ENCODE measurements around the gene NAA25. TPM values are rescaled to one million over a fixed set of nuclear protein-coding genes. Genes with fewer than 3 reads are reported as not detected.
"Not testable (repeated sequence)": the region's sequence is repeated elsewhere in the genome, so short reads cannot be mapped to it uniquely, and the experiment has no call there.

The NAA25 gene
- total RNA-seq, 2 donors from 2014 or later: 14.3 to 19.7 TPM

GRCh38 chr12:112066566-112066965, 42.0 kb downstream of the NAA25 start:
- Histone ChIP-seq H3K27ac (no peak overlapping the region), H3K9ac (ENCODE audit: low read depth in 2 of 2, low read length in 2 of 2) (no peak overlapping the region), H3K9me3 (no peaks in the 10 kb centered on the region), H3K4me3 (no peak overlapping the region), H3K27me3 (no peaks in the 10 kb centered on the region), H3K36me3 (peaks cover 11% of the 10 kb centered on the region), H3K4me1 (no peaks in the 10 kb centered on the region)
- intact Hi-C loops (cut with DNase I): no loop called here
- TF ChIP-seq CTCF (IDR thresholded peaks at IDR 0.05): no peak
- no peak for DNase-seq

GRCh38 chr12:112063273-112063672, 45.3 kb downstream of the NAA25 start:
- no peak for TF ChIP-seq CTCF (IDR thresholded peaks at IDR 0.05)
- Histone ChIP-seq H3K27me3 (no peaks in the 10 kb centered on the region), H3K9ac (ENCODE audit: low read depth in 2 of 2, low read length in 2 of 2) (no peak overlapping the region), H3K4me1 (no peaks in the 10 kb centered on the region), H3K4me3 (no peak overlapping the region), H3K36me3 (peaks cover 6% of the 10 kb centered on the region), H3K27ac (no peak overlapping the region), H3K9me3 (no peaks in the 10 kb centered on the region)
- intact Hi-C loops (cut with DNase I): no loop called here
- DNase-seq: no peak

- H3K4me3 ChIP-seq: no peak overlapping the region
- no peak overlapping the region for H3K27ac ChIP-seq
- H3K27me3 ChIP-seq: no peaks in the 10 kb centered on the region
- H3K9ac ChIP-seq (ENCODE audit: low read depth in 2 of 2, low read length in 2 of 2): no peak overlapping the region
- intact Hi-C loops (cut with DNase I): no loop called here
- H3K36me3 ChIP-seq: no peaks in the 10 kb centered on the region
- TF ChIP-seq CTCF (IDR thresholded peaks at IDR 0.05): no peak
- H3K9me3 ChIP-seq: no peaks in the 10 kb centered on the region
- H3K4me1 ChIP-seq: no peaks in the 10 kb centered on the region
- no peak for DNase-seq
Measured at GRCh38 chr12:112061137-112061536, 47.4 kb downstream of the NAA25 start.

GRCh38 chr12:112049351-112049750, 59.2 kb downstream of the NAA25 start:
- no peak for TF ChIP-seq CTCF (IDR thresholded peaks at IDR 0.05)
- Histone ChIP-seq H3K36me3 (no peaks in the 10 kb centered on the region), H3K4me3 (no peak overlapping the region), H3K4me1 (no peaks in the 10 kb centered on the region), H3K27ac (no peak overlapping the region), H3K9ac (ENCODE audit: low read depth in 2 of 2, low read length in 2 of 2) (no peak overlapping the region), H3K27me3 (no peaks in the 10 kb centered on the region), H3K9me3 (no peaks in the 10 kb centered on the region)
- DNase-seq: no peak
- intact Hi-C loops (cut with DNase I): no loop called here

GRCh38 chr12:112046003-112046402, 62.6 kb downstream of the NAA25 start:
- DNase-seq: no peak
- Histone ChIP-seq H3K4me1 (no peaks in the 10 kb centered on the region), H3K4me3 (no peak overlapping the region), H3K9me3 (no peaks in the 10 kb centered on the region), H3K36me3 (peaks cover 8% of the 10 kb centered on the region), H3K27me3 (no peaks in the 10 kb centered on the region), H3K9ac (ENCODE audit: low read depth in 2 of 2, low read length in 2 of 2) (no peak overlapping the region), H3K27ac (no peak overlapping the region)
- no peak for TF ChIP-seq CTCF (IDR thresholded peaks at IDR 0.05)
- intact Hi-C loops (cut with DNase I): no loop called here

- H3K9me3 ChIP-seq; H3K27me3 ChIP-seq; intact Hi-C loops (cut with DNase I); H3K9ac ChIP-seq (ENCODE audit: low read depth in 2 of 2, low read length in 2 of 2); H3K27ac ChIP-seq; H3K36me3 ChIP-seq; DNase-seq; H3K4me3 ChIP-seq; H3K4me1 ChIP-seq: not testable (repeated sequence)
Measured at GRCh38 chr12:112036614-112037013, 72.0 kb downstream of the NAA25 start.
